Measurements from ENCODE around the gene SEC16A.

- TF ChIP-seq POLR2A (IDR thresholded peaks at IDR 0.05; ENCODE audit: low read depth, low read length) (no peak), POLR2AphosphoS5 (IDR thresholded peaks at IDR 0.05; ENCODE audit: low read depth, low read length) (no peak), PAX5 (IDR thresholded peaks at IDR 0.05; ENCODE audit: insufficient read depth, low read length, severe bottlenecking) (no peak)
These were observed 11.2 kb upstream of the SEC16A start for GRCh38 chr9:136494012-136494411.
